HepG2 (cell line): ENCODE data around the gene BCAN. TPM values are rescaled to one million over a fixed set of nuclear protein-coding genes. Genes with fewer than 3 reads are reported as not detected.
A peak's percentile ranks its signal among the peaks of the same experiment; 100 is the strongest.

Experiments used
- AHDC1 ChIP-seq: sonication (generic); formaldehyde crosslinking; IDR thresholded peaks from 2 replicates; pipeline ENCODE4 v1.5.1; 2020; ENCODE audit warnings: mild to moderate bottlenecking, missing genetic modification reagents, borderline replicate concordance
- ATM ChIP-seq: fragments of 450-650 bp; IDR thresholded peaks from 2 replicates; pipeline ENCODE4 v1.7.1; 2017; ENCODE audit warnings: mild to moderate bottlenecking, borderline replicate concordance
- CC2D1A ChIP-seq: sonication (generic); formaldehyde crosslinking; IDR thresholded peaks from 2 replicates; pipeline ENCODE4 v1.8.1; 2023; ENCODE audit warnings: mild to moderate bottlenecking, missing genetic modification reagents
- CREB1 ChIP-seq, 2 experiments: fragments of 450-650 bp in 1 of 2; IDR thresholded peaks; 2 replicates each; pipeline ENCODE4 v1.6.1; 2016 to 2017; ENCODE audit warnings: control low read depth in 1 of 2, mild to moderate bottlenecking in 1 of 2, missing compliant biosample characterization in 1 of 2, missing genetic modification characterization in 1 of 2
- HMG20A ChIP-seq: IDR thresholded peaks from 2 replicates; pipeline ENCODE4 v1.6.1; 2016; ENCODE audit warnings: borderline replicate concordance
- MXD3 ChIP-seq: IDR thresholded peaks from 2 replicates; pipeline ENCODE4 v1.6.1; 2016; ENCODE audit warnings: mild to moderate bottlenecking, missing biosample characterization, missing genetic modification reagents
- RAD51 ChIP-seq: fragments of 450-650 bp; IDR thresholded peaks from 2 replicates; pipeline ENCODE4 v1.6.1; 2016; ENCODE audit warnings: borderline replicate concordance
- SETDB1 ChIP-seq: sonication (generic); formaldehyde crosslinking; IDR thresholded peaks from 2 replicates; pipeline ENCODE4 v1.5.1; 2020; ENCODE audit warnings: missing genetic modification reagents, mild to moderate bottlenecking, borderline replicate concordance
- TAF1 ChIP-seq: sonication (generic); formaldehyde crosslinking; IDR thresholded peaks from 2 replicates; pipeline ENCODE4 v1.4.0; 2020; ENCODE audit warnings: missing genetic modification reagents
- YY1 ChIP-seq: IDR thresholded peaks from 2 replicates; pipeline ENCODE4 v1.6.1; 2011; ENCODE audit warnings: low read length, low read depth, moderate library complexity, mild to moderate bottlenecking; ENCODE audit not compliant: insufficient read depth, insufficient replicate concordance
- ZNF337 ChIP-seq: sonication (generic); formaldehyde crosslinking; IDR thresholded peaks from 2 replicates; pipeline ENCODE4 v1.5.1; 2020; ENCODE audit warnings: missing genetic modification reagents, low read depth, mild to moderate bottlenecking, borderline replicate concordance
- ZNF446 ChIP-seq: sonication (generic); formaldehyde crosslinking; IDR thresholded peaks from 2 replicates; pipeline ENCODE4 v1.5.0; 2020; ENCODE audit warnings: mild to moderate bottlenecking, missing genetic modification reagents
- ZNF747 ChIP-seq: sonication (generic); formaldehyde crosslinking; IDR thresholded peaks from 2 replicates; pipeline ENCODE4 v1.8.1; 2023; ENCODE audit warnings: missing genetic modification reagents, mild to moderate bottlenecking, borderline replicate concordance
- polyA plus RNA-seq, 8 experiments: library from polyadenylated mRNA; depleted of rRNA in 3 of 8; stranded (reverse) in 7 of 8; unstranded in 1 of 8; fragments of >200 nt; fragmentation: Illumina TruSeq in 4 of 8; extraction: Trizol in 4 of 8; gene quantifications; 2 replicates each; pipeline versions ENCODE4 v1.2.1 to v1.2.3, GENCODE V29; 2011 to 2016; ENCODE audit warnings: low read depth in 4 of 8, missing spikeins in 1 of 8, mixed read lengths in 1 of 8; ENCODE audit not compliant: insufficient read depth in 1 of 8
- total RNA-seq, 5 experiments: library from RNA; depleted of rRNA; stranded (reverse); fragments of >200 nt; fragmentation: Illumina TruSeq; extraction: Trizol; gene quantifications; 2 replicates each; pipeline ENCODE4 v1.2.3, GENCODE V29; 2016; ENCODE audit warnings: low read depth in 1 of 5
- TF ChIP-seq, protein P1 (sequence below): sonication (generic); formaldehyde crosslinking; IDR thresholded peaks from 2 replicates; pipeline ENCODE4 v1.4.0; 2020; ENCODE audit warnings: missing genetic modification reagents
- TF ChIP-seq, protein P2 (sequence below): sonication (generic); formaldehyde crosslinking; IDR thresholded peaks from 2 replicates; pipeline ENCODE4 v1.4.0; 2020; ENCODE audit warnings: mild to moderate bottlenecking, missing genetic modification reagents

BCAN gene
- total and polyA plus RNA-seq, 2 of the 13 experiments (the other 11 are each of a cell fraction or from before 2014, with no cell fraction given), result not detected

GRCh38 chr1:156659988-156660751 is 18.3 kb downstream of the BCAN start (continued):
- TF ChIP-seq CREB1 (IDR thresholded peaks at IDR 0.05) (peak; percentile 75), CREB1 (CRISPR knock-in tag; IDR thresholded peaks at IDR 0.05) (no peak), ZNF337 (CRISPR knock-in tag) (no peak), HMG20A (CRISPR knock-in tag) (peak; percentile 30; the same call in 1 of the 2 replicates), MXD3 (CRISPR knock-in tag) (peak; percentile 66; the same call in 1 of the 2 replicates), AHDC1 (CRISPR knock-in tag) (no peak), RAD51 (no peak), TAF1 (CRISPR knock-in tag) (peak; percentile 73), ZNF747 (CRISPR knock-in tag) (no peak; the same call in 1 of the 2 replicates), YY1 (peak; percentile 52), CC2D1A (CRISPR knock-in tag) (no peak), ATM (no peak), SETDB1 (CRISPR knock-in tag) (no peak), ZNF446 (CRISPR knock-in tag) (no peak)
- TF ChIP-seq, protein P1, sequence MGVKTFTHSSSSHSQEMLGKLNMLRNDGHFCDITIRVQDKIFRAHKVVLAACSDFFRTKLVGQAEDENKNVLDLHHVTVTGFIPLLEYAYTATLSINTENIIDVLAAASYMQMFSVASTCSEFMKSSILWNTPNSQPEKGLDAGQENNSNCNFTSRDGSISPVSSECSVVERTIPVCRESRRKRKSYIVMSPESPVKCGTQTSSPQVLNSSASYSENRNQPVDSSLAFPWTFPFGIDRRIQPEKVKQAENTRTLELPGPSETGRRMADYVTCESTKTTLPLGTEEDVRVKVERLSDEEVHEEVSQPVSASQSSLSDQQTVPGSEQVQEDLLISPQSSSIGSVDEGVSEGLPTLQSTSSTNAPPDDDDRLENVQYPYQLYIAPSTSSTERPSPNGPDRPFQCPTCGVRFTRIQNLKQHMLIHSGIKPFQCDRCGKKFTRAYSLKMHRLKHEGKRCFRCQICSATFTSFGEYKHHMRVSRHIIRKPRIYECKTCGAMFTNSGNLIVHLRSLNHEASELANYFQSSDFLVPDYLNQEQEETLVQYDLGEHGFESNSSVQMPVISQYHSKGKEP (CRISPR knock-in tag), result no peak
- TF ChIP-seq, protein P2, sequence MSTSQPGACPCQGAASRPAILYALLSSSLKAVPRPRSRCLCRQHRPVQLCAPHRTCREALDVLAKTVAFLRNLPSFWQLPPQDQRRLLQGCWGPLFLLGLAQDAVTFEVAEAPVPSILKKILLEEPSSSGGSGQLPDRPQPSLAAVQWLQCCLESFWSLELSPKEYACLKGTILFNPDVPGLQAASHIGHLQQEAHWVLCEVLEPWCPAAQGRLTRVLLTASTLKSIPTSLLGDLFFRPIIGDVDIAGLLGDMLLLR (CRISPR knock-in tag), result peak; percentile 79; the same call in 1 of the 2 replicates
